ENCODE data around the gene ADAMTS5.

Gene ADAMTS5

DNA sequence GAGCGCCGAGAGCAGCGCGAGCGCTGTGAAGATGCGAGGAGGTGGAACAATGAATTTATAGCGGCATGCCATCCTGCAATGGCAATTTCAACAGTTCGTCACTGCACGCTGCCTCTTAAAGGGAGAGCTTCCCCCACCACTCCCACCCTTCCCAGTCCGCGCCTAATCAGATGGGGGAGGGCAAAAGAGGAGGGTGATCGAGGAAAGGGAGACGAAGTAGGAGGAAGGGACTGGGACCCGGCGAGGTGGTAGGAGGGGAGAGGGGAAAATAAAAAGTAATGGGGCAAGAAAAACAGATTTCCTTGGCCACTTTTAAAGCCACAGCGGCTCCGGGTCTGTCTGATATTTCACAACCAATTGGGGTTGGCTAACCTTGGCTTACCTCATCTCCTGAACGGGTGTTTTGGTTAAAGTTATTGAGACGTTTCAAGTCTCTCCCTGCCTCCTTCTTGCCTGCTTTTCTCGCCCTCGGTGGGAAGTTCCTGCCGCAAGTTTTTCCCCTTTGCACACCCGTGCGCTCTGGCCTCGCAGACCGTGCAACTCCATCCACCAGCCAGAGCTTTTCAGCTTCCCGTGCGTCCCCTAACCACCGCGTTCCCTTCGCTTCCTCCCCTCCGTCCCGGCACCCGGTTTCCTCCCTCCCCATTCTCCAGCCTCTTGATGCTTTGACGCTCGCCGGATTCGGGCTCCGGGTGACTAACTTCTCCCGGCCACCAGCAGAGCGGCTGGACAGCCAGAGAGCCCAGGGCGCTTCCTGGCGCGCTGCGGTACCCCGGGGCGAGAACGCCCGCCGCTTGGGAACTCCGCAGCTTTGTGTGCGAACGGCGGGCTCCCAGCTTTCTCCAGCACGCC, at the start of gene ADAMTS5:
Gene ADAMTS5, minus strand, starts transcription at position 27 of the 852 bp plus-strand sequence. CDS start 697 bp downstream, outside the sequence.
- no peak for DNase-seq (ENCODE audit: low read depth)

- DNase-seq (ENCODE audit: low read depth) = no peak
These were observed 34.6 kb upstream of the ADAMTS5 start for GRCh38 chr21:27001526-27001925.

DNA sequence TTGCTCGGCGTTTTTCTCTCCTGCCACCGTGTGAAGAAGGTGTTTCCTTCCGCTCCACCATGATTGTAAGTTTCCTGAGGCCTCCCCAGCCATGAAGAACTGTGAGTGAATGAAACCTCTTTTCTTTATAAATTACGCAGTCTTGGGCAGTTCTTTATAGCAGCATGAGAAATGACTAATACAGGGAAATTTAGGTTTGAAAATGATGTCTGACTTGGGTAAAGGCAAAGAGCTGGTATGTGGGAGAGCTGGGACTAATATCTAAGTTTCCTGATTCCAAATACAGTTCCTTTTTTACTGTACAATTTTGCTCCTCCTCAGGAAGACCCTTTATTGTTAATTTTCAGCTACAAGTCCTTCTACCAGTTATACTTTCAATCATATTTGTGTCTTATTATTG, 16.7 kb upstream of the ADAMTS5 start:
- DNase-seq (ENCODE audit: low read depth) = no peak

DNA sequence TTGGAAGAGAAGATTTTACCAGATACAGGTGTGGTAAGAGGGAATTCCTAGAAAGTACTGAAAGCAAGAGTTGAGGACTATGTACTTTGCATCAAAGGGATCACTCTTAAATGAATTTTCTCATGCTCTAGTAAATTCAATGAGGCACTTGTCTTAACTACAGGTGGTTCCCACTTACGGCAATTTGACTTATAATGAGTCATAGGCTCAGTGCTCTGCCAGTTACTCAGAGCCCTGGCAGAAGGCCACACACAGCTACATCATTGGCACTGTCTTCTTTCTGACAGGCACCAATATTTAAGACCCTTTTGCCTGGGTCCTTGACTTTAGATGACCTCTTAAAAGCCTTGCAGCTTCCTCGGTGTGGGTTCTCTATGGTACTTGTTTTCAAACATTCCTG, 15.9 kb upstream of the ADAMTS5 start:
- no peak for DNase-seq (ENCODE audit: low read depth)

DNA sequence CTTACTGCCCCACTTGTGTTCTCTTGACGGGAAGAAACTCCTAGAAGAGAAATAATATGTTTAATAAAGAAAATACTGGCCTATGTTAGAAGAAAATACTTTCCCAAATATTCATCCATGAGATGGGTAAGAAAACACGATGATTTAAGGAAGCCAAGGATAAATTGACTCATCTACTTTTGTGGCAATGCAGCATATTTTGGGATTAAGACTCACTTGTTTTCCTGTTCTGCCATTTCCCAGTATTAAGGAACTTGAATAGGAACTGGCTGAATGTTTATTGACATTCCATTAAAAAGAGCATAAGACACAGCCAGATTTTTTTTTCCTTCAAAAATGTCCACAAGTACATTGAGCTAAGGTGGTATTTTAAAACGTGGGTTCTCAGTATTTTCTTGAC, 10.9 kb upstream of the ADAMTS5 start:
- DNase-seq (ENCODE audit: low read depth) = no peak

- DNase-seq (ENCODE audit: low read depth) = no peak
These were observed 6.3 kb upstream of the ADAMTS5 start for GRCh38 chr21:26973226-26973625.

- no peak for DNase-seq (ENCODE audit: low read depth)
These were observed 5.3 kb upstream of the ADAMTS5 start for GRCh38 chr21:26972192-26972591.

DNA sequence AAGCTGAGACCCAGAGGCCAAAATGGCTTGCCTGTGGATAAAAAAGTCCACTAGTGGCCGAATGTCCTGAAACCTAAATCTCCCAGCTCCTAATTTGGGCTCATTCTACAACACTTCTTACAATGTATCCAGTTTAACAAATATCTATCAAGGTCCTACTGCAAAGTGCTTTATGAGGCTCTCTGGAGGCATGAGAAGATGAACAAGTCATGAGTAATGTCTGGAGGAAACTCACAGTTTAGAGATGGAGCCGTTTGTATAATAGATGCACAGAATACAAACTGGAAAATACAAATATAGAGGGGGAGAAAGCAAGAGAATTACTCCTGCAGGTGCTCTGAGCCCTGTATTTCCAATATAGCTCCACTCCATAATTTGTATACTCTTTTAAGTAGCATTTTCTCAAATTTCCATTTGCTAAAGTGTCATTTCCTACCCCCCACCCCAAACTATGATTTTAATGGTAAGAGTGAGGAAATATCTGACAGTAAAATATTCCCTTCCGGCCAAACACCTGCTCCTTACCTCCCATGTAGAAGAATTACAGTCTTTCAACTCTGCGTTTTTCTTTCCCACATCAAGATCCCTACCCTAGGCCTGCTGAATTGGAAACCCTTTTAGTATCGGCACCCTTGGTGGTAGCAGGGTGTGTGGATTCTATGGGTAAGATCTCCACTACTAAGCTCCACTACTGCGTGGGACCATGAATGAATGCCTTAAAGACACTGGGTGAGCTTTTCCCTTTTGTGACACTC, 3.3 kb upstream of the ADAMTS5 start:
- DNase-seq (ENCODE audit: low read depth) = no peak

DNA sequence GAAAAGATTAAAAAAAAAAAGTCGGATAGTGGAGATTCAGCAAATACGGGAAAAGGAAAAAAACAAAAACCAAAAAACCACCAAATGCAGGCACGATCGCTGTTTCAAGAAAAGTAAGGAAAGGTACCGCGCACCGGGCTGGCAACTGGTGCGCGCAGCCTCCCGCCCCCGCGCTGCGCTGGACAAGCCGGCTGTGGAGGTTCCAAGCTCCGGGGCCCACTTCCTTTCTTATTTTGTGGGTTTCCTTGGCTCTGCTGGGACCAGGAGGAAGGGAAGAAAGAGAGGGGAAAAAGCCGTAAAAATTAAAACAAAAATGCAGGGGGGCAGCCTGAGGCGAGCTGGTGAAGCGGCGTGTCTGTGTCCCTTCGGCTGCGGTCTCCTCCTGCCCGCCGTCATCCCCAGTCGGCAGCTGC, 233 bp downstream of the ADAMTS5 start:
- no peak for DNase-seq (ENCODE audit: low read depth)

DNA sequence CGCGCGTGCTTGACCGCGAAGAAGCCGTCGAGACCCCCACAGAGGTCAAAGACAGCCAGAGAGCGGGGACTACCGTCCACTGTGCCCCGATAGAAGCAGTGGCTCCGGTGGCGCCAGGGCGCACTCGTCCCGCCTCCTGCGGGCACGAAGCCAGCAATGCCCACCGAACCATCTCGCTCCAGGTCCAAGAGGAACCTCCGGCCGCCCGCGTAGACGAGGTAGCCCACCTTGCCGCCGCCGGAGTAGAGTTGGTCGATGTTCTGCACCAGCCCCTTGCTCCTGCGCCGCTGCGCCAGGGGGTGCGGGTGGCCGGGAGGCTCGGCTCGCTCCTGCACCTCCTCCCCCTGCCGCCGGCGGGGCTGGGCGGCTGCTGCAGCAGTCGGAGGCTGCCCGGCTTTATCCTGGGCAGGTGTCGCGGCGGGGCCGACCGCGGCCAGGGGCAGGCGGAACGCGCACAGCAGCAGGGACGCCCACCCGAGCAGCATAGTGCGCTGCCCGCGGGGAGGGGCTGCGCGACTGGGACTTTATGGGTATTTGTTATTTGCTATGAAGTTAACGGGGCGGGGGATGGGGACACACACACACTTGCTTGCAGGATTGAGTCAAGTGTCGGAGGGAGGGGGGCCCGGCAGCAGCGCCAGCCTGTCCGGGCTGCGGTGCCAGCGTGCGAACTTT, 844 bp downstream of the ADAMTS5 start:
- DNase-seq (ENCODE audit: low read depth) = no peak

DNA sequence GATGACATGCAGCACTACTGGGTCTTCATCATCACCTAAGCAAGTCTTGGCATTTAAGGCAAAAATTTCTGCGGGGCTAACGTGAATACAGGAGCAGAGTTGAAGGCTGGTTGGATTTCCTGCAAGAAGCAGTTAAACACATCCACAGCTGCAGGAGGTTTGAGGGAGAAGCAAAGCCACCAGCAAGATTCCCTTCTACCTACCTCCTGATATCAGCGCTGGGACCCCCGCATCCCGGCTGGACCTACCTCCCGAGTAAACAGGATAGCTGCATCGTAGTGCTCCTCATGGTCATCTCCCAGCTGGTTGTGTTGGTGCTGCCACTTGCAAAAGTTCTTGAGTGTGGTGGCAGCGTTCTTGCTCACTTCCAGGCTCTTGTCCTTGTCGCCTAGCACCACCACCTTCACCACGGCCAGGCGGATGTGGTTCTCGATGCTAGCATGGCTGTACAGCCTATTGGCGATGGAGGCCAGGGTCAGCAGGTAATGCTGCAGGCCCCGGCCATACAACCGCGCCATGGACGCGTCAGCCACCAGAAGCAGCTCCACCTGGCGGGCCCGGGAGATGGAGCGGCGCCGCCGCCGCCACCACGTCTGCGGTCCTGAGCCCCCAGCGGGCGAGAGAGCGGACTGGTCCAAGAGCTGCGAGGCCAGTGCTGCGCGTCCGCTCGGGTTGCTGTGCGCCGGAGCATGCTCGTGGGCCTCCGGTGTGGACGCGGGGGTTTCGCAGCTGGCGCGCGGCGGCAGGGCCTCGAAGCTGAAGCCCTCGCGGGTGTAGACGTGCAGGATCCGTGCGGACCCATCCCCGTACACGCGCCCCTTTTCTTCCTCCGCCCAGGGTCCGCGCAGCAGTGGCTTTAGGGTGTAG, 1.6 kb downstream of the ADAMTS5 start:
- DNase-seq (ENCODE audit: low read depth) = no peak

GRCh38 chr21:26964170-26964778, 2.6 kb downstream of the ADAMTS5 start:
- DNase-seq (ENCODE audit: low read depth) = no peak

DNA sequence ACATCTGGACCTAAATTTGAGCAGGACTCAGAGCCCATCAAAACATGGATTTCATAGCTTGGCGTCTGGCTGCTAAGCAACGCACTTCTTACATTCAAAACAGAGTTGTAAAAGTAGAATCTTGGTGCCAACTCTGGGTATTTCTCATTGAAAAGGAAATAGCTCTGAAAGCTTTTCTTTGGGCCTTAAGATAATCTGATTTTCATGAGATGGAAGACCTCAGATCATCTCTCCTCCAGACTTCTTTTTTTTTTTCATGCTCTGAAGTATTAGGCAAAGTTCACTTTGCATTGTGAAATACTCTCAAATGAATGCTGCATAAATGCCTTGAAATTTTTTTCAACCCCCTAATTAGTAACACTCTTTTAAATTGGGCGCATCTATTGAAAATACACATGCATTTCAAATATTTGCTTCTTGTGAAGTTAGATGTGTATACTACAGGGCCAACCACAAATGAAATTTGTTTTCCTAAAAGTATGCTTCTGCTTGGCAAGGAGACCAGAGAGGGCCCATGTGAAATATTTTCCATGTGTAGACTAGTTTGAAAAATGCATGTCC, 4.2 kb downstream of the ADAMTS5 start:
- DNase-seq (ENCODE audit: low read depth) = no peak

DNA sequence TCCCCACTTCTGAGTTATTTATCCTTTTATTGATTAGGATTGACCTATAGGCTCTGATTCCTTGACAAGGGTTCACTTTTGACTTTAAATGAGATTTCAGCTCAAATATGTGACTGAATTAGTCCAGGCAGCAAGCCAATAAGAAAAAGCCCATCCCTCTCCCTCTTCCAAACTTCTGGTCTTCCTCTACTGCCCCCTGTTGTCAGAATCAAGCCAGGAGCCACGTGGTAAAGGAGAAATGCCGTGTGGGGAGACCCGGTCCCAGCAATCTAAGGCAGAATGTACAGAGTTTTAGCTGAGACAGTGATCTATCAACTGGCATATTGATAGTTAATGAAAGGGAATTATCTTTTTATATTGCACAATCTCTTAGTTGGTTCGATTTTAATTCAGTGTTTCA, 5.2 kb downstream of the ADAMTS5 start:
- no peak for DNase-seq (ENCODE audit: low read depth)

DNA sequence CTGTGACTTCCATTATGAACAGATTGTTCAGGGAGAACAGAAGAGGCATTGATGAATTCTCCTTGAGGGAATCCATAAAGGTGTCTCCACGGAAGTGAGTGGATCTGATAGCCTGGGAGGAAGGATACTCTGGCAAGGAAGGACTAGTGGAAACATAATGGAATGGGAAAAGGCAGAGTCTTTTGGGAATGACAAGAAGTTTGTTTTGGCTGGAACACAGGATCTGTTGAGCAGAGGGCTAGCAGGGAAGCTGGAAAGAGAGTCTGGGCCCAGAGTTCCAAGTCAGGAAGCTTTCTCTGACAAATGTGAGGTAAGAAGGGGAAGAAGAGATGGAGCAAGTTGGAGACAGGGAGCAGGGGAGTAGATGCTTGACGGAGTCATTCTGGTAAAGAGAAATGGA, 8.1 kb downstream of the ADAMTS5 start:
- DNase-seq (ENCODE audit: low read depth) = no peak

DNA sequence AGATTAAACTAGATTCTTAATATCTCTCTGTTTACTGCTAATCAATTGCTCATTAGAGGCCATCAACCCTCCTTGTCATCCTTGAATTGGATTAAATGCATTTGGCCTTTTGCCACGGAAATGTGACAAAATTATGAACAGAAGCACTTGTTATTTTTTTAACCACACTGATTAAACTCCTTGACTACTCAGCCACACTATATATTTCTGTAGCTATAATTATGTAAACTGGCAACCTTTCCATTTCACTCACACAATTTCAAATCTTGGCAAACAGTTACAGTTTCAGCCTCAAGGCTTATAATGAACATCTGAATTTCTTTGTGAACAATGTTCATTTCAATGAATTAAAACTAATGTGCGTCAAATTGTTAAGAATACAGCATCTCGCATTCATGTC, 10.1 kb downstream of the ADAMTS5 start:
- no peak for DNase-seq (ENCODE audit: low read depth)

DNA sequence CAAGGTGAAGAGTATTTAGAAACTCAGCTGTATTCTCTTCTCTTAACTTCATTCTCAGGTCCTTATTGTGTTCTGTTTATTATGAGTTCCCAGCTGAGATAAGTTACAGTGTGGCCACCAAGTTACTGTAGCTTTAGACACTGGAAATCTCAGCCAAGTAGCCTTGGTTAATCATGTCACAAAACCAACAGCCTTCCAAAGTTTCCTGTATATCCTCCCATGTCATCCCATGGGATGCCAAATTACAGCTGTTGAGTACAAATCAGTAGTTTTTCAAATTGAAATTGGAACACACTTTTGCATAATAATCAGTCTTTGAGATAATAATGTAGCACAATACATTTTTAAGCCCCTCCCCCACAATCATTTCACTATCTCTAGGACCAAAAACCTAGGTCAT, 10.7 kb downstream of the ADAMTS5 start:
- DNase-seq (ENCODE audit: low read depth) = no peak

GRCh38 chr21:26954662-26955121, 12.2 kb downstream of the ADAMTS5 start:
- no peak for DNase-seq (ENCODE audit: low read depth)

DNA sequence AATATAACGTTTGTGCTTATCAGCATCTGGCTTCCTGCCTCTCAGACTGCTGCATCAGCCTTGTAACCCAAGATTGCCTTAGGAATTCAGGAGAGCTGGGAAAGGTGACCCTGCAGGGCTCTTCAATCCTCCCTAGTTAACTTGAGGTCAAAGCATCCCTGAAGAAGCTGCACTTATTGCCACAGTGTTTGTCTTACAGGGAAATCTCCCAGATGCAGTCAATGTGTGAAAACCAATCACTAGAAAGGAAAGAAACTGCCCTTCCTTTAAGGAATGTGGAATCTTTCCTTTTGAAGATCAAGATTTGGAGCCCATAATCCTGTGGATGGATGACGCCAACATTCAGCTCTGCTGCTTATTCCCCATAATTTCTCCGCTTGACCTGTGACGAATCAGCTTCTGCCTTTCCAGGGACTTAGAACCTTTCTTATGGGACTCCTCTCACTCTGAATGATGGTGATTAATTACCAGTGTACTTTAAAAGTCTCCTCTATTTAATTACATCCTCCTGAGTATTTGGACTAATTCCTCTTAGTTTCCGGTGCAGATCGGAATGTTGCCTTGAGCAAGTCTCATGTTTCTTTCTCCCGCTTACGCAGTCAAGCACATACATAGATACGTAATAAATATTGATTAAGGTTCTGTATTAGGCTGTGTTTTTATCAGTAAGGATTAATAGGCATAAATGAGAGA, 14.4 kb downstream of the ADAMTS5 start:
- no peak for DNase-seq (ENCODE audit: low read depth)

DNA sequence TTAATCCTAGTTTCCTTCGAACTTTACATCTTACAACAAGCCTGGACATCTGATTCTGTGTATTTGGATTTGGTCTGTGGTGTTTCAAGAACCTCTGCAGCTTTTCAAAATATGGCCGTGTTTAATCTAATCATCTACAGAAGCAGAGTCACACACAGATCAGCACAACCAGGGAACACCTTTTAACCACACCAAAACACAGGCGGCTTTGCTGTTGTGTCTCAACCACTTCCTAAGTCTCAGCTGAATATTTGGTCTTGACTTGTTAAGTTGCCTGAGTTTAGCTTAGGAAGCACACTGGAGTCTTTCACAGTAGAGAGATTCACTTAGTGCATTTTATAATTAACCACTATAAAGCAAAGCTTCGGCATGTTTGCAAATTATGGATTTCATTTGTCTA, 17.1 kb downstream of the ADAMTS5 start:
- DNase-seq (ENCODE audit: low read depth) = no peak
